GM21737 (cell line): Measurements from ENCODE around the gene IL34.

ENCODE experiments used
- ATAC-seq: cut with Tn5 transposase; IDR thresholded peaks from one replicate; pipeline ENCODE4 v1.9.1; 2021; ENCODE audit warnings: mild to moderate bottlenecking, moderate library complexity; ENCODE audit not compliant: unreplicated experiment

Gene IL34

GRCh38 chr16:70700101-70701020, 54.0 kb downstream of the IL34 start:
- no peak for ATAC-seq

- no peak for ATAC-seq
Measured at GRCh38 chr16:70701036-70701435, 54.7 kb downstream of the IL34 start.

GRCh38 chr16:70701596-70701995, 55.2 kb downstream of the IL34 start:
- no peak for ATAC-seq

- no peak for ATAC-seq
Measured at GRCh38 chr16:70701998-70702397, 55.6 kb downstream of the IL34 start.

GRCh38 chr16:70702624-70703023, 56.3 kb downstream of the IL34 start:
- ATAC-seq: no peak

- no peak for ATAC-seq
Measured at GRCh38 chr16:70703041-70703834, 56.9 kb downstream of the IL34 start.

- ATAC-seq: no peak
Measured at GRCh38 chr16:70703835-70704381, 57.5 kb downstream of the IL34 start.

- no peak for ATAC-seq
Measured at GRCh38 chr16:70704586-70704985, 58.2 kb downstream of the IL34 start.

- ATAC-seq: no peak
Measured at GRCh38 chr16:70705056-70705455, 58.7 kb downstream of the IL34 start.

GRCh38 chr16:70706948-70707465, 60.6 kb downstream of the IL34 start:
- ATAC-seq: no peak

- no peak for ATAC-seq
Measured at GRCh38 chr16:70708366-70709246, 62.2 kb downstream of the IL34 start.

- ATAC-seq: no peak
Measured at GRCh38 chr16:70709457-70709856, 63.1 kb downstream of the IL34 start.

GRCh38 chr16:70709942-70710341, 63.6 kb downstream of the IL34 start:
- ATAC-seq: no peak
